NCI-H2227 treated with DMSO at 0.1 percent for 48 hours (cell line): ENCODE data around the gene BIN1.

Experiments
- DNase-seq: peaks from one replicate; lab custom pipeline; 2025; lab: John Stamatoyannopoulos, UW

The BIN1 gene

GRCh38 chr2:127058246-127058953 is 48.6 kb downstream of the BIN1 start:
- no peak for DNase-seq

GRCh38 chr2:127057371-127058245 is 49.3 kb downstream of the BIN1 start:
- no peak for DNase-seq

DNA sequence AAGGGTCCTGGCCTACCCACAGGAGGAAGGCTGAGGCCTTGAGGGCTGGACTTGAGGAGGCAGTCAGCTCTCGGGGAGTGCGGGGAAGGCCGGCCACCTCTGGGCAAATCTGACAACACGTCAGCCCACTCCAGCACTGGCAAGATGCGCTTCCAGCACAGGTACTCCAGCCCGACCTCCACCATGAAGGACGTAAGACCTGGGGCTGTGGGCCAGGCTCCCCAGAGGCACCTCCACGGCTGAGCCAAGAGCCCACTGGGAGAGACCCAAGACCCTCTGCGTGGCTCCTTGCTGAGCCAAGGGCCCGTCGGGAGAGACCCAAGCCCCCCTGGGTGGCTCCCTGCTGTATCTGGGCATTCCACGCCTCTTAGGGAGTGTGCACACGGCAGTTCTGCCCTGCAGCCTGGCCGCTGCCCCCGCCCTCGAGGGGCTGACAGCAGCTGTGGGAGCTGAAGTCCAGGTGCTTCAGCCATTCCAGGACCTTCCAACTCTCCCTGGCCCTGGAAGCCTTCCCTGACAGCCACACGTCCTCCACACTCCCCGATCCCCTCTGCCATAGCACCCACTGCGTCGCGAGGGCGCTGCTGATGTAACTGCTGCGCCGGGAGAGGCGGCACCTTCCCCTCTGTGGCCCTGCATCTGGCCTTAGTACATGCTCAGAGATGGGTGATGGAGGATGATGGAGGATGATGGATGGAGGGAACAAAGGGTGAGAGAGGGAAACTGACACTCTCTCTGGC is 50.2 kb downstream of the BIN1 start:
- no peak for DNase-seq

- no peak for DNase-seq
Observed at GRCh38 chr2:127056086-127056485, 50.9 kb downstream of the BIN1 start.

GRCh38 chr2:127055786-127056076 is 51.2 kb downstream of the BIN1 start:
- DNase-seq: no peak

DNA sequence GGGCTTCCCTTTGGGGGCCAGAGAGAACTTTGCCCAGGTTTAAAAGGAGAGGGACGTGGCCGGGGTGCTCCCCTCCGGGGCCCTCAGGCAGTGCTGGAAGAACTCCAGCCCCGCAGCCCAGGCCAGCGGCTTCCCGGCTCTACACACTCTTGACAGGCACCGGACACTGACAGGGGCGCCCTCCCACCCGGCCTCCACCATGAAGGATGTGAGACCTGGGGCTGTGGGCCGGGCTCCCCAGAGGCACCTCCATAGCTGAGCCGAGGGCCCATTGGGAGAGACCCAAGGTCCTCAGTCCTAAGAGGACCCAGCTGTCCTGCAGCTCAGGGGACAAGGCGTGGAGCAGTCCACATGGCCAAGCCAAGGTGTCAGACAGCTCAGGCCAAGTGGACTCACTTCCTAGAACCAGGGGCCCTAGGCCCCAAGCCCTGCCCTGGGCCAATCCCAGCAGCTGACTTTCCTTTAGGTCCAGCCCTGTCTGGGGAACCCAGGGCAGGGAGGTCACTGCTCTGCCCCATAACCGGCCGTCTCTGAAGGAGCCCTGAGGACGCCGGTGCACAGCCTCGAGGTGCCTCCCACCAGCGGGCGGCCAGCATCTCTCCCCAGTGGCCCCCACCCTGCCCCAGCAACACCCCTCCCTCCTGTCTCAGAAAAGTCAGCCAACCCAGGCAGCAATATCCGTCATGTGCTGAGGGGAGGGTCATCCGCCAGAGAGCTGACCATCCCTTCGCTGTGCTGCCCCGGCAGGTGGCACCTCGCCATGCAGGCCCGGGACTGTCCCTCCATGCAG is 51.8 kb downstream of the BIN1 start:
- DNase-seq: no peak

DNA sequence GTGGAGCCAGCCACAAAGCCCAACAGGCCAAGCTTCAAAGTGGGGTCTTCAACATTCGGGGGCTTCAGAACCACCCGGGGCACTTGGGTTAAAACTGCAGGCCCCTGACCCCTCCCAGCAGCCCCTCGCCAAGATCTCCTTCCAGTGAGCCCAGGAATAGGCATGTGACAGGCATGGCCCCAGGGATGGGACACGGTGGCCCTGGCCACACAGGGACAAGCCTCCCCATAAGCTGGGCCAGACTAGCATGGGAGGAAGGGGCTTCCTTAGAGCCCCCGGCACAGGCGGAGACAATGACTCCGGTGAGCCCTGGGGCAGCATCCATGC is 52.4 kb downstream of the BIN1 start:
- DNase-seq: no peak

DNA sequence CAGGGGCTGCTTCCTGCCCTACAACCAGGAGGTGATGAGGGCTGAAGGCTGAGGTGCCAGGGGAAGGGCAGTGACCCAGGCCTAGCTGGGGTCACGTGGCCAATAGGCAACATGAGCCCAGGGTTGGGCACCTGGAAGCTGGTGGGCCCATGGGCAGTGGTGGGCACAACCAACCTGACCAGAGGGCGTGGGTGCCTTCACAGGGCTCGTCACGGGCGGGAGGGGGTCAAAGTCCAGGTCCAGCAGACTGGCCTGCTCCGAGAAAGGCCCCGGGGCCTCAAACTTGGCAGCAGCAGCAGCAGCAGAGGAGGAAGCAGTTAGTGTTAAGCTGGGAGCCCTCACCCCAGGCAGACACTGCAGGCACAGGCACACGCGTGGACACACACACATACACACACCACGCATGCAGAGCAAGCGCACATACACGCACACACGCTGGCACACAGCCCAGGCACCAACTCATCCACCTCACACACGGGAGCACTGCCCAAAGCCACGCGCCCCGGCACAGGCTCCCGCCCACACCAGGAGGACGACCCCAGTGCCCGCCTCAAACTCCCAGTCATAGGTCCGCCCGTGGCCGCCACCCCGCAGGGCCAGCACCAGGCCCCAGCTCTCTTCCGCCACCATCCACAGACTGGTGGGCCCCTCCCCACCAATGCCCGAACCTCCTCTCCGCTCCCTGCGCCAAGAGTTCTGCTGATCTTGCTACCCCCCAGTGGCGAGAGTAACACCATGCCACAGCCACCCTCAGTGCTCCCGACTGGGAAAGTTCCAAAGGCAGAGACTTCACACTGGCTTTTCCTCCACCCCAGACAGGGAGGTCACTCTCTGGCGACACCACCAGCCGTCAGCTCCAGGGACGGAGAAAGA is 53.0 kb downstream of the BIN1 start:
- DNase-seq: no peak

DNA sequence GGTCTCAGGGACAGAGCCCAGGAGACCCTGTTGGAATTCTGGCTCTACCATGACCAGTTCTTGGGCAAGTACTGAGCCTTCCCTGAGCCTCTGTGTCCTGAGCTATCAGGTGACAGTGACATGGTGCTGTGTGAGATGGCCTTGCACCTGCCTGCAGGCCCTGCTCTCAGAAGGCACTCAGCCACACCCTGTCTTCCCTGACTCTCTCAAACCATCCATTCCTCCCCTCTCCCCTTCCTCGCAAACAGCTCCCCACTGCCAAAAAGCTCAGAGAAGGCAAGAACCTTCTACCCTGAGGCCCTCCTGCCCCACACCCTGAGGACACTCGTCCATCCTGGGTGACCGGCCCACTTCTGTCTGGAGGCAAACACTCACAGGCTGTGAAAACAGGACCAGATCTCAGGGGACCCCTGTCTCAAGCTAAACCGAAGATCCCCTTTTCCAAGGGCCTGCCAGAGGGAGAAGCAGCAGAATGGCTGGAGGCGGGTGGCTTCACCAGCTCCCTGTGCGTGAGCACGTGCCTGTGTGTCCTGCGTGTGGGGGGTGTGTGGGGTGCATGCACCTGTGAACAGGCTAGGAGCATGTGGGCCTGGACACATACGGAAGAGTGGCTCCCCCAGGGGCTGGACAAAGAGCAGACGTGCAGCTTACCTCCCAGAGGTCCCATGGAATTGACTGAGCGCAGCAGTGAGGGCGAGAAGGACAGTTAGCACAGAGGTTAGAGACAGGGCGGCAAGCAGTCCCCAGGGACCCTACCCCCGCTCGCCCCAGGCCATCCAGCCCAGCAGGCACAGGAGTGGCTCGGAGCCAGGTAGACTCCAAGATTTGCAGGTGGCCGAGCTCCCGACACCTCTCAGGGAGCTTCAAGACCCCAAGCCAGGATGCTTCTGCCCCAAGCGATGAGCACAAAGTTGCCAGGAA is 53.9 kb downstream of the BIN1 start:
- no peak for DNase-seq

DNA sequence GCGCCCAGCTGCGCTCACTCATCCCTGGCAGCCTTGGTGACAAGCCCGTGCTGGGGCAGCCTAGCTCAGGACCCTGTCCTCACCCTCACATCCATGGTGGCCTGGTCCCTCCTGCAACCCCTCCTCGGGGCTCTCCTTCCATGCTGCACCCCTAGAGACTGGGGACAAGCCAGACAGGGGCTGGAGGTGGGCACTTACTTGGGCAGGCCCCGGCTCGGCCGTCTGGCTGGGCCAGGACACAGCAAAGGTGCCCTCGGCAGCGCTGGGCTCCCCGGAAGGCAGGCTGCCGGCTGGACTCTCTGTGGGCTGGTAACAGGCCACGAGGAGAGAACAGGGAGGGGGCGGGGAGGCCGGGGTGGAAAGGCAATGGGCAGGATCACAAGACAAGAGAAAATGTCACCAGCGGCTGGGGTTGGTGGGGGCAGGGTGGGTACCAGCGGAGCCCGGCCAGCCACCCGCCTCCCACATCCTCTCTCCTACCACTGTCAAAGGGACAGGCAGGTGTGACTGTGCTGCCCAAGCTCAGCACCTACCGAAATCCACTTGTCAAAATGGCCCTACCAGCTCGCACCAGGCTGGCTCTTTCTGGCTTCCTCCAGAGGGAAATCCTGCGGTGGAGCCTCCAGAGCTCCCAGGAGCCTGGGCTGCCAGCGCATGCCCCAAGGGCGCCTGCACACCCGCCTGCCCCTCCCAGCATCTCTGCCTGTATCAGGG is 54.7 kb downstream of the BIN1 start:
- DNase-seq: no peak

GRCh38 chr2:127051116-127052056 is 55.6 kb downstream of the BIN1 start:
- DNase-seq: no peak

DNA sequence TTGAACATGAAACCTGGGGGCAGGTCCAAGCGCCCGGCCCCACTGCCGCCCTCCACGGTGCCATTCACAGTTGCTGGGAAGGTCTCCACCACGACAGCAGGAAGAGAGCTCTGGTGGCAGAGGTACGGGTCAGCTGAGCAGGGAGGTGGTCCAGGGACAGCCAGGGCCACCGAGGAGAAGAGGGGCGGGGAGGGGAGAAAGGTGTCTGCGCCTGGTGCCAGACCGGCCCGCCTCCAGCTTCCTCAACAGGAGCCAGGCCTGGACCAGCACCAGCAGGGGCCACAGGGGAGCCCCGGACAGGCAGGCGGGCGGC is 56.2 kb downstream of the BIN1 start:
- no peak for DNase-seq

DNA sequence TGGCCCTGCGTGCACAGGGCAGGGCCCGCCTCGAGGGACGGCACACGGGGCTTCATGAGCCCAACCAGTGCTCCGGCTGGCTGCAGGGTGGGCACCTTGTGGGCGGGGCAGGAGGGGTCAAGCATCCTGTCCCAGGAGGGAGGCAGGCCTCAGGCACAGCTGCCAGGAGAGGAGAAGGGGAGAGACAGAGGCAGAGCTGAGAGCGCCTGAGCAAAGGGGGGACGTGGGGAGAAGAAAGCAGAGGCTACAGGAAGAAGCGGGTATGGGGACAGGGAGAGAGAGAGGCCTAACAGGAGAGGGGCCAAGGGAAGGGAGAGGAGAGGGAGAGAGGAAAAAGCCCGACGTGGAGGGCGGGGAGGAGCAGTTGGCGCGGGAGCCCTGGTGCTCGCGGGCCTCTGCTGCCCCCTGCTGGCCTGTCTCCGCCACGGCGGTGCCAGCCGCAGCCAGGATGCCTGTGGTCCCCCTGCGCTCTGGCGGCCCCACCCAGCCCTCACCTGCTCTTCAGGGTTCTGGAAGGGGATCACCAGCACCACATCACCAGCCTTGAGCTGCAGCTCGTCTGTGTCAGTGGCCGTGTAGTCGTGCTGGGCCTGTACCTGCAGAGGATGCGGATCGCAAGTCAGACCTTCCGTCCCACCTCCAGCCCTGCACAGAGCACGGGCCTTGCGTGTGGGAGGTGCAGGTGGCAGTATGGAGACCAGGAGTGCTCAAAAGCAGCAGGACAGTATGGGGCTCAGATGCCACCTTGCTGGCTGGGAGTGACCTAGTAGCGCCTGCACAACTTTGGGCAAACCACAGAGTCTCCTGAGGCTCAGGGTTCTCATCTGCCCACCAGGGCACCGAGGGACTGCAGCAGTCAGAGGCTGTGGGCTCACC is 56.8 kb downstream of the BIN1 start:
- DNase-seq: peak; percentile 61

GRCh38 chr2:127048969-127049897 is 57.7 kb downstream of the BIN1 start:
- no peak for DNase-seq

GRCh38 chr2:127048618-127048935 is 58.4 kb downstream of the BIN1 start:
- DNase-seq: no peak
